ENCODE measurements around the gene RTCA.
"Not testable (repeated sequence)": the region's sequence is repeated elsewhere in the genome, so short reads cannot be mapped to it uniquely, and the experiment has no call there.

Gene RTCA

GRCh38 chr1:100230765-100231164 lies 35.3 kb upstream of the RTCA start:
- TF ChIP-seq CTCF (IDR thresholded peaks at IDR 0.05; ENCODE audit: control insufficient read depth, extremely low read depth, insufficient read depth): no peak
- no peak overlapping the region for H3K4me3 ChIP-seq (ENCODE audit: low read depth, low read length)
- no peak for DNase-seq (ENCODE audit: low read depth)

GRCh38 chr1:100231721-100232120 lies 34.3 kb upstream of the RTCA start:
- TF ChIP-seq CTCF (IDR thresholded peaks at IDR 0.05; ENCODE audit: control insufficient read depth, extremely low read depth, insufficient read depth): no peak
- DNase-seq (ENCODE audit: low read depth): no peak
- no peak overlapping the region for H3K4me3 ChIP-seq (ENCODE audit: low read depth, low read length)

DNA sequence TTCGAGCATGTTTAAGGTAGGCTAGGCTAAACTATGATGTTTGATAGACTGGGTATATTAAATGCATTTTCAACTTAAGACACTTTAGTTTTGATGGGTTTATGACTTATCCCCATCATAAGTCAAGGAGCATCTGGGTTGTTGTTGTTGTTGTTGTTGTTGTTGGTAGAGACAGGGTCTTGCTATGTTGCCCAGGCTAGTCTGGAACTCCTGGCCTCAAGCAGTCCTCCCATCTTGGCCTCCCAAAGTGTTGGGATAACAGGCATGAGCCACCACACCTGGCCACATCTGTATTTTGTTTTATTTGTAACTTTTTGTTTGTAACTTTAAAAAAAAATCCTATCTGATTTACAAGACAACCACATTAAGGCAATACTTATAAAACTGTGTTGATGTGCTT lies 33.9 kb upstream of the RTCA start:
- TF ChIP-seq CTCF (IDR thresholded peaks at IDR 0.05; ENCODE audit: control insufficient read depth, extremely low read depth, insufficient read depth): no peak
- H3K4me3 ChIP-seq (ENCODE audit: low read depth, low read length): no peak overlapping the region
- DNase-seq (ENCODE audit: low read depth): no peak

DNA sequence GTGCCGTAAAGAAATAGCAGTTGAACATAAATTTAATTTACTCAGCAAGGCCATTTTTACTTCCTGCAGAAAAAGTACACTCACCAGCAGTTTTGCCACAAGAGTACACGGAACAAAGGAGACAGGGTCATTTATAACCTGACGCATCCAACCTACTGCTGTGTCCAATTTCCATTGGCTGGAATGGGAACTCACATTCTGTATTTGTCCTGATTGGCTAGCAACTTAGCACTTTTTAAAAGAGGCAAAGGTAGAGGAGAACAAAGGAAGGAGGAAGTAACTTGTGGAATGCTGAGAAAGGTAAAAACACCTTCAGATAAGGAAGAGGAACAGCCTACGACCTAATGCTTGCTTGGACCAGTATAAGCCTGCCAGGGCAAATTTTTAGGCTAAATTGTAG lies 32.5 kb upstream of the RTCA start:
- not testable (repeated sequence) for H3K4me3 ChIP-seq (ENCODE audit: low read depth, low read length); DNase-seq (ENCODE audit: low read depth)

DNA sequence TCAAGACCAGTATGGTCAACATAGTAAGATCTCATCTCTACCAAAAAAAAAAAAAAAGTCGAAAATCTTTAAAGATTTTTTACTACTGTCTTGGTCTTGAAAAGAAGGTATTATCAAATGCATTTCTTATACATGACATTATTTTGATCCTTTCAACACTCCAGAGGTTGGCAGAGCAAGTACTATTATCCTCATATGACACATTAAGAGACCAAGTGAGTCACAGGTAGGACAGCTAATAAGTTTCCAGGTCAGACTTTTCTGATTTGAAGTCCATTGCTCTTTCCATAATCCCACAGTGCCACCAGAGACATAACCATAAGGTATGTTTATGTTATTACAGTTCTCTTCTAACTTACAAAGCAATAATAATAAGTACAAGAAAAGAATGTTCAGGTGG lies 31.6 kb upstream of the RTCA start:
- H3K4me3 ChIP-seq (ENCODE audit: low read depth, low read length): no peak overlapping the region
- no peak for DNase-seq (ENCODE audit: low read depth)
- no peak for TF ChIP-seq CTCF (IDR thresholded peaks at IDR 0.05; ENCODE audit: control insufficient read depth, extremely low read depth, insufficient read depth)

DNA sequence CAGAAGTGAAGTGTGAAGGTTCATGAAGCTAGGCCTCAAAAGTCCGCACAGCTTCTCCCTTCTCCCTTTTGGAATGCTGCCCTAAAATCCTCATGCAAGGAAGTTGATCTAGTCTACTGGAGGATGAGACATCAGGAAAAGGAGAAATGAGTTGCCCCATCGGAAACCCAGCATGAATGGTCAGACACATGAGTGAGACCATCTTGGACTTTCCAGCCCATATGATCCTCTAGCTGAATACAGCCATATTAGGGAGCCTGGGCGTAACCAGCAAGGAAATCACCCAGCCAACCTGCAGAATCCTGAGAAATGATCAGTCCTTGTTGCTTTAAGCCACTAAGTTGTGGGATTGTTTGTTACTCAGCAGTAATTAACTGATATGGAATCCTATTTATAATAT lies 28.9 kb upstream of the RTCA start:
- no peak overlapping the region for H3K4me3 ChIP-seq (ENCODE audit: low read depth, low read length)
- DNase-seq (ENCODE audit: low read depth): no peak
- no peak for TF ChIP-seq CTCF (IDR thresholded peaks at IDR 0.05; ENCODE audit: control insufficient read depth, extremely low read depth, insufficient read depth)

DNA sequence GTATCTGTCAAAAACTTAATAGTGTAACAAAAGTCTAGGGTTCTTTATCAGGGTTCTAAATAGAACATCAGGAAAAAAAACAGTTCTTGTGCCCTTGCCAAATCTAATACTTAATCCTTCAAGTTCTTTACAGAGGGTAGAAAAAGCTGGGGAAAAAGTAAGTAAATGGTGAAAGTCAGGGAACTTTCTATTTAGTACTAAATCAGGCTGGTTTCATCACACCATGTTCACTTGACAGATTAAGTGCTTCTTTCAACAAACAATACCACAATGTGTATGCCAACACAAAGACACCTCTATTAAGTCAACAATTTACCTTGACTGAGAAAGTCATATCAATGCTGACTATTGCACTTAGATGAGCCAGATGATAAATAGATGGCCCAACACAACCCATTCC lies 26.1 kb upstream of the RTCA start:
- H3K4me3 ChIP-seq (ENCODE audit: low read depth, low read length): no peak overlapping the region
- no peak for TF ChIP-seq CTCF (IDR thresholded peaks at IDR 0.05; ENCODE audit: control insufficient read depth, extremely low read depth, insufficient read depth)
- DNase-seq (ENCODE audit: low read depth): peak; percentile 84

GRCh38 chr1:100240631-100241030 lies 25.4 kb upstream of the RTCA start:
- no peak overlapping the region for H3K4me3 ChIP-seq (ENCODE audit: low read depth, low read length)
- TF ChIP-seq CTCF (IDR thresholded peaks at IDR 0.05; ENCODE audit: control insufficient read depth, extremely low read depth, insufficient read depth): no peak
- DNase-seq (ENCODE audit: low read depth): no peak
